ENCODE results near the gene SYCE1.

- TF ChIP-seq CTCF (IDR thresholded peaks at IDR 0.05): no peak
- peak; percentile 10 to 63 (median 32) for TF ChIP-seq POLR2A (IDR thresholded peaks at IDR 0.05)
Observed at GRCh38 chr10:133528296-133528844, 37.0 kb downstream of the SYCE1 start.

Data from body of pancreas (tissue), 4 donors.